Liver (tissue), 3 donors: ENCODE data around the gene AGER.

Experiments used
- CTCF ChIP-seq: fragments of 150-350 bp; IDR thresholded peaks from 2 replicates; pipeline ENCODE4 v1.5.1; 2017; ENCODE audit warnings: improper control_type of control experiment, low read depth, low read length; ENCODE audit not compliant: missing input control
- GABPA ChIP-seq, 2 donors: IDR thresholded peaks in 1 of 2; conservative IDR thresholded peaks in 1 of 2; 2 replicates each; pipeline ENCODE4 v1.6.1; 2016; ENCODE audit warnings: antibody characterized with exemption in 2 of 2, mild to moderate bottlenecking in 1 of 2, moderate library complexity in 1 of 2
- JUND ChIP-seq, 2 donors: IDR thresholded peaks; 2 replicates each; pipeline ENCODE4 v1.6.1; 2016; ENCODE audit warnings: antibody characterized with exemption in 2 of 2
- REST ChIP-seq: IDR thresholded peaks from 2 replicates; pipeline ENCODE4 v1.6.1; 2016; ENCODE audit warnings: antibody characterized with exemption, mild to moderate bottlenecking
- TF ChIP-seq, protein P1 (sequence below): IDR thresholded peaks from 2 replicates; pipeline ENCODE4 v1.6.1; 2016; ENCODE audit warnings: antibody characterized with exemption
- donor health status: healthy.
- donor health status: healthy.

DNA sequence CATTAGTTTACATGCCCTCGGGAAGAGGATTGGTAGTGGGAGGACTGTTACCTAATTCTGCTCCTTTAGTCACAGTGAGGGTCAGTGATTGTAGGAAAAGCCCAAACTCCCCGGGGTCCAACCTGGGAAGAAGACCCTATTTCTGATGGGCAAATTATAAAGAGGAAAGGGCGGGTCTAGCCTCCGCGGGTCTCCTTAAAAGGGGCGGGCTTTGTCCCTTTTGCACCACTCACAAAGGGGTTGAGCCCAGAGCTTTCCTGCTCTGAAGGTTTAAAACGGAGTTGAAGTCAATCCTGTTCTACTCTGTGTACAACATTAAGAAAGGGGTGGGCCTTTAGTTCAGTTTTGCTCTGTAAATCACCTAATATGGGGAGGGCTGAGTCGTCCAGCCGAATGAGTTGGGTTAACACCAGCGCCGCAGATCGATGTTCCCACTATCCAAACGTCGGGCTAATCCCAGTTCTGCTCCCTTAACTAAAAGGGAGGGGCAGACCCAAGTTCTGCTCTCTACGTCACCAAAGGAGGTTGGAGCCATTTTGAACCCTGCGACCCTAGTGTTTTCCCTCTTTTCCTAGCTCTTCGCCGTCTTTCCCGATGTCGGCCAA lies 6.8 kb downstream of the AGER start:
- no peak for TF ChIP-seq GABPA (IDR thresholded peaks at IDR 0.05 in 1 of 2, conservative IDR thresholded peaks at IDR 0.05 in 1 of 2)
- no peak for TF ChIP-seq CTCF
- TF ChIP-seq REST: peak; percentile 49
- no peak for TF ChIP-seq JUND (IDR thresholded peaks at IDR 0.05)
- TF ChIP-seq, protein P1, sequence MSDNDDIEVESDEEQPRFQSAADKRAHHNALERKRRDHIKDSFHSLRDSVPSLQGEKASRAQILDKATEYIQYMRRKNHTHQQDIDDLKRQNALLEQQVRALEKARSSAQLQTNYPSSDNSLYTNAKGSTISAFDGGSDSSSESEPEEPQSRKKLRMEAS: no peak
